Mesothelial cell of epicardium (in vitro differentiated cells): ENCODE data around the gene ACSL3. TPM values are rescaled to one million over a fixed set of nuclear protein-coding genes. Genes with fewer than 3 reads are reported as not detected.
"Not testable (repeated sequence)": the region's sequence is repeated elsewhere in the genome, so short reads cannot be mapped to it uniquely, and the experiment has no call there.

ENCODE experiments used
- DNase-seq, 2 experiments: peaks; one replicate each; pipeline ENCODE4 v3.0.0; 2021; ENCODE audit warnings: low spot score in 2 of 2; ENCODE audit not compliant: unreplicated experiment in 2 of 2
- H3K27ac Mint-ChIP-seq: 2 replicates; pipeline ENCODE4 v1.8.0; 2021; ENCODE audit warnings: mixed read lengths
- H3K27me3 Mint-ChIP-seq: 2 replicates; pipeline ENCODE4 v1.8.0; 2021; ENCODE audit warnings: low read depth, mixed read lengths
- H3K36me3 Mint-ChIP-seq: 2 replicates; pipeline ENCODE4 v1.8.0; 2021; ENCODE audit warnings: mixed read lengths
- H3K4me1 Mint-ChIP-seq: 2 replicates; pipeline ENCODE4 v1.8.0; 2021; ENCODE audit warnings: mixed read lengths
- H3K4me3 Mint-ChIP-seq: 2 replicates; pipeline ENCODE4 v1.8.0; 2021; ENCODE audit warnings: mild to moderate bottlenecking, moderate library complexity, mixed read lengths
- H3K9me3 Mint-ChIP-seq: 2 replicates; pipeline ENCODE4 v1.8.0; 2021; ENCODE audit warnings: mixed read lengths
- total RNA-seq: library from RNA; stranded (reverse); gene quantifications from 3 replicates; pipeline ENCODE4 v1.2.1, GENCODE V29; 2021
- TF ChIP-seq, protein P1 (sequence below): fragments of 200-600 bp; sonication (generic); IDR thresholded peaks from one replicate; pipeline ENCODE4 v1.5.0; 2021; ENCODE audit warnings: antibody characterized with exemption; ENCODE audit not compliant: unreplicated experiment

Gene ACSL3
- total RNA-seq, 1 donor from 2014 or later, result 81.6 TPM

DNA sequence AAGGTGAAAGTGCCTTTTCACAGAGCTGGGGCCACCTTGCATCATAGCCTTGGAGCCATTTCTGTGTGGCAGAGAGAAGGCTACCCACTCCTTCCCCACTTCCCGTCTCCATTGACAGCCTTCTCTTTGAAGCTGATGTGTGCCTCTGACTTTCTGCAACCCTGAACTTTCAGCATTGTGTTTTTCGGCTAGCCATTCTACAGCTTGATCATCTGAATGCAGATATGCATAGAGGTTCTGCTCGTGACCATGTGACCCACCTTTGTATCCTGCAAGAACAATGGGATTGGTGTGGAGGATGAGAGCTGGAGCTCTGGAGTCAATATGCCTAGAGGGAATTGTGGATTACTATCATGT lies 122.1 kb downstream of the ACSL3 start:
- Mint-ChIP-seq H3K4me3 (no peak overlapping the region), H3K27ac (no peak overlapping the region), H3K9me3 (peaks cover 15% of the 10 kb centered on the region), H3K4me1 (peaks cover 17% of the 10 kb centered on the region), H3K27me3 (no peaks in the 10 kb centered on the region), H3K36me3 (peaks cover 3% of the 10 kb centered on the region)
- TF ChIP-seq, protein P1, sequence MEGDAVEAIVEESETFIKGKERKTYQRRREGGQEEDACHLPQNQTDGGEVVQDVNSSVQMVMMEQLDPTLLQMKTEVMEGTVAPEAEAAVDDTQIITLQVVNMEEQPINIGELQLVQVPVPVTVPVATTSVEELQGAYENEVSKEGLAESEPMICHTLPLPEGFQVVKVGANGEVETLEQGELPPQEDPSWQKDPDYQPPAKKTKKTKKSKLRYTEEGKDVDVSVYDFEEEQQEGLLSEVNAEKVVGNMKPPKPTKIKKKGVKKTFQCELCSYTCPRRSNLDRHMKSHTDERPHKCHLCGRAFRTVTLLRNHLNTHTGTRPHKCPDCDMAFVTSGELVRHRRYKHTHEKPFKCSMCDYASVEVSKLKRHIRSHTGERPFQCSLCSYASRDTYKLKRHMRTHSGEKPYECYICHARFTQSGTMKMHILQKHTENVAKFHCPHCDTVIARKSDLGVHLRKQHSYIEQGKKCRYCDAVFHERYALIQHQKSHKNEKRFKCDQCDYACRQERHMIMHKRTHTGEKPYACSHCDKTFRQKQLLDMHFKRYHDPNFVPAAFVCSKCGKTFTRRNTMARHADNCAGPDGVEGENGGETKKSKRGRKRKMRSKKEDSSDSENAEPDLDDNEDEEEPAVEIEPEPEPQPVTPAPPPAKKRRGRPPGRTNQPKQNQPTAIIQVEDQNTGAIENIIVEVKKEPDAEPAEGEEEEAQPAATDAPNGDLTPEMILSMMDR, result no peak
- DNase-seq, result no peak

DNA sequence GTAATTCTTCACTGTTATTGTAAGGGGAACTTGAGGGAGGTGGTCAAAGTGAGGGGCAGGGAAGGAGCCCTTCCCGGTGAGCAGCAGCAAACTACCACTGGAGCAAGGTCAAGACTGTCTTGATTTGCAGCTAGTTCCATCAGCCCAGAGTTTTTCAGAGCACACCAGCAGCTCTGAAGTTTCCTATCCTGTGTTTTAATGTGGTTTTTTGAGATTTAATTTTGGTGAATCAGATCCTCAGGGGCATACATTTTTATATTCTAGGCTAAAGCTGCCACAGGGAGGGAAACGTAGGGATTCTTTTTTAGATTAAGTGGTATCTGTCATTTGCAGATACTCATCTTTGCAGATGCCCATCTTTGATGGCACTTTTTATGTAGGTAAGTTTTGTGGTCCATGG lies 124.1 kb downstream of the ACSL3 start:
- Mint-ChIP-seq H3K36me3 (peaks cover 6% of the 10 kb centered on the region), H3K4me1 (peaks cover 2% of the 10 kb centered on the region), H3K9me3 (peaks cover 22% of the 10 kb centered on the region), H3K4me3 (no peak overlapping the region), H3K27ac (no peak overlapping the region), H3K27me3 (no peaks in the 10 kb centered on the region)
- no peak for DNase-seq
- TF ChIP-seq, protein P1, result no peak

DNA sequence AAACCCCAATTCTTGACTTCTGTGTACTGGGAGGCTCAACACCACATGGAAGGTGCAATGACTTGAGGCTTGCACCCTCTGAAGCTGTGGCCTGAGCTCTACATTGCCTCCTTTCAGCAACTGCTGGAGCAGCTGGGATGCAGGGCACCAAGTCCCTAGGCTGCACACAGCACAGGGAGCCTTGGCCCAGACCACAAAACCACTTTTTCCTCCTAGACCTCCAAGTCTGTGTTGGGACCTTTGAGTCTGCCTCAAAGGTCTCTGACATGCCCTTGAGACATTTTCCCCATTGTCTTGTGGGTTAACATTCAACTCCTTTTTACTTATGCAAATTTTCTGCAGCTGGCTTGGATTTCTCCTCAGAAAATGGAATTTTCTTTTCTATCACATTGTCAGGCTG lies 128.6 kb downstream of the ACSL3 start:
- Mint-ChIP-seq H3K36me3 (peaks cover 6% of the 10 kb centered on the region), H3K27ac (no peak overlapping the region), H3K4me3 (no peak overlapping the region), H3K27me3 (no peaks in the 10 kb centered on the region), H3K9me3 (peaks cover 31% of the 10 kb centered on the region), H3K4me1 (peaks cover 10% of the 10 kb centered on the region)
- no peak for DNase-seq
- TF ChIP-seq, protein P1, result no peak

DNA sequence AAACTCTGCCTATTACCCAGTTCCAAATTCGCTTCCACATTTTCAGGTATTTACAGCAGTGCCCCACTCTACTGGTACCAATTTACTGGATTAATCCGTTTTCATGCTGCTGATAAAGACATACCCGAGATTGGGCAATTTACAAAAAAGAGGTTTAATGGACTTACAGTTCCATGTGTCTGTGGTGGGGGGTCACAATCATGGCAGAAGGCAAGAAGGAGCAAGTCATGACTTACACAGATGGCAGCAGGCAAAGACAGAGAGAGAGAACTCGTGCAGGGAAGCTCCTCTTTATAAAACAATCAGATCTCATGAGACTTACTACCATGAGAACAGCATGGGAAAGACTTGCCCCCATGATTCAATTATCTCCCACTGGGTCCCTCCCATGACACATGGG lies 129.4 kb downstream of the ACSL3 start:
- H3K4me1 Mint-ChIP-seq, result peaks cover 17% of the 10 kb centered on the region
- H3K27me3 Mint-ChIP-seq, DNase-seq, H3K4me3 Mint-ChIP-seq, H3K36me3 Mint-ChIP-seq, H3K27ac Mint-ChIP-seq: not testable (repeated sequence)
- peaks cover 29% of the 10 kb centered on the region for H3K9me3 Mint-ChIP-seq

DNA sequence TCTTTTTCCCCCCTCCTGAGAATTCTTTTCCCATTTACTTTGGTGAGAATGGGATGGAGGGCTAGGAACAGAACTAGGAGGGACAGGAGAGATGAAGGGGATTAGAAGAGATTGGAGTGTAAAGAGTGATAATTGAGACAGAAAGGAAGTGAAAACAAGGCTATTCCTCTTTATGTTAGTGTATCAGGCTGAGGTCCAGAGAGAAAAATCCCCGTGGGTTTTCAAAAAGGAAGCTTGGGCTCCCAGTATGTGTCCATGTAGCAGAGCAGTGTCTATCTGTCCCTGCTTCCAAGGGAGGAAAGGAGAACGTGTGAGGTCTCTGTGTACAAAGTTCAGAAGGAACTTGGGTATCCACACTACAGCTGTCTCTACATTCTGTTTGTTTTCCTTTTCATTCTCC lies 131.3 kb downstream of the ACSL3 start:
- no peak overlapping the region for H3K27ac Mint-ChIP-seq
- TF ChIP-seq, protein P1, result no peak
- no peak for DNase-seq
- H3K4me3 Mint-ChIP-seq, result no peak overlapping the region
- H3K4me1 Mint-ChIP-seq, result peaks cover 19% of the 10 kb centered on the region
- peaks cover 21% of the 10 kb centered on the region for H3K9me3 Mint-ChIP-seq
- H3K27me3 Mint-ChIP-seq, result no peaks in the 10 kb centered on the region
- H3K36me3 Mint-ChIP-seq, result peaks cover 6% of the 10 kb centered on the region

Other genes starting within 250 kb of the ACSL3 start
- gene FARSB, start 204.9 kb upstream of the ACSL3 start, total RNA-seq, result 17.7 to 19.1 TPM (median 18.5 TPM) in 3 replicates
- not detected in 3 replicates for gene MOGAT1, start 189.4 kb upstream of the ACSL3 start, total RNA-seq
- gene KCNE4, start 191.2 kb downstream of the ACSL3 start, total RNA-seq, result 9.0 to 9.3 TPM (median 9.2 TPM) in 3 replicates